HT-29 (cell line): Measurements from ENCODE around the gene TNRC6B. TPM values are rescaled to one million over a fixed set of nuclear protein-coding genes. Genes with fewer than 3 reads are reported as not detected.
A peak's percentile ranks its signal among the peaks of the same experiment; 100 is the strongest.
"Not testable (repeated sequence)": the region's sequence is repeated elsewhere in the genome, so short reads cannot be mapped to it uniquely, and the experiment has no call there.

Source experiments
- DNase-seq: peaks from one replicate; pipeline ENCODE4 v3.0.0-alpha.2; 2015; ENCODE audit warnings: low spot score
- total RNA-seq: library from RNA; depleted of rRNA; stranded (reverse); fragments of >200 nt; shearing (Covaris generic); gene quantifications from 2 replicates; pipeline ENCODE4 v1.2.3, GENCODE V29; 2014; rRNA removed

Gene TNRC6B, protein sequence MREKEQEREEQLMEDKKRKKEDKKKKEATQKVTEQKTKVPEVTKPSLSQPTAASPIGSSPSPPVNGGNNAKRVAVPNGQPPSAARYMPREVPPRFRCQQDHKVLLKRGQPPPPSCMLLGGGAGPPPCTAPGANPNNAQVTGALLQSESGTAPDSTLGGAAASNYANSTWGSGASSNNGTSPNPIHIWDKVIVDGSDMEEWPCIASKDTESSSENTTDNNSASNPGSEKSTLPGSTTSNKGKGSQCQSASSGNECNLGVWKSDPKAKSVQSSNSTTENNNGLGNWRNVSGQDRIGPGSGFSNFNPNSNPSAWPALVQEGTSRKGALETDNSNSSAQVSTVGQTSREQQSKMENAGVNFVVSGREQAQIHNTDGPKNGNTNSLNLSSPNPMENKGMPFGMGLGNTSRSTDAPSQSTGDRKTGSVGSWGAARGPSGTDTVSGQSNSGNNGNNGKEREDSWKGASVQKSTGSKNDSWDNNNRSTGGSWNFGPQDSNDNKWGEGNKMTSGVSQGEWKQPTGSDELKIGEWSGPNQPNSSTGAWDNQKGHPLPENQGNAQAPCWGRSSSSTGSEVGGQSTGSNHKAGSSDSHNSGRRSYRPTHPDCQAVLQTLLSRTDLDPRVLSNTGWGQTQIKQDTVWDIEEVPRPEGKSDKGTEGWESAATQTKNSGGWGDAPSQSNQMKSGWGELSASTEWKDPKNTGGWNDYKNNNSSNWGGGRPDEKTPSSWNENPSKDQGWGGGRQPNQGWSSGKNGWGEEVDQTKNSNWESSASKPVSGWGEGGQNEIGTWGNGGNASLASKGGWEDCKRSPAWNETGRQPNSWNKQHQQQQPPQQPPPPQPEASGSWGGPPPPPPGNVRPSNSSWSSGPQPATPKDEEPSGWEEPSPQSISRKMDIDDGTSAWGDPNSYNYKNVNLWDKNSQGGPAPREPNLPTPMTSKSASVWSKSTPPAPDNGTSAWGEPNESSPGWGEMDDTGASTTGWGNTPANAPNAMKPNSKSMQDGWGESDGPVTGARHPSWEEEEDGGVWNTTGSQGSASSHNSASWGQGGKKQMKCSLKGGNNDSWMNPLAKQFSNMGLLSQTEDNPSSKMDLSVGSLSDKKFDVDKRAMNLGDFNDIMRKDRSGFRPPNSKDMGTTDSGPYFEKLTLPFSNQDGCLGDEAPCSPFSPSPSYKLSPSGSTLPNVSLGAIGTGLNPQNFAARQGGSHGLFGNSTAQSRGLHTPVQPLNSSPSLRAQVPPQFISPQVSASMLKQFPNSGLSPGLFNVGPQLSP (N-terminal part only)
- 10.5 and 12.2 TPM in 2 replicates for total RNA-seq

DNA sequence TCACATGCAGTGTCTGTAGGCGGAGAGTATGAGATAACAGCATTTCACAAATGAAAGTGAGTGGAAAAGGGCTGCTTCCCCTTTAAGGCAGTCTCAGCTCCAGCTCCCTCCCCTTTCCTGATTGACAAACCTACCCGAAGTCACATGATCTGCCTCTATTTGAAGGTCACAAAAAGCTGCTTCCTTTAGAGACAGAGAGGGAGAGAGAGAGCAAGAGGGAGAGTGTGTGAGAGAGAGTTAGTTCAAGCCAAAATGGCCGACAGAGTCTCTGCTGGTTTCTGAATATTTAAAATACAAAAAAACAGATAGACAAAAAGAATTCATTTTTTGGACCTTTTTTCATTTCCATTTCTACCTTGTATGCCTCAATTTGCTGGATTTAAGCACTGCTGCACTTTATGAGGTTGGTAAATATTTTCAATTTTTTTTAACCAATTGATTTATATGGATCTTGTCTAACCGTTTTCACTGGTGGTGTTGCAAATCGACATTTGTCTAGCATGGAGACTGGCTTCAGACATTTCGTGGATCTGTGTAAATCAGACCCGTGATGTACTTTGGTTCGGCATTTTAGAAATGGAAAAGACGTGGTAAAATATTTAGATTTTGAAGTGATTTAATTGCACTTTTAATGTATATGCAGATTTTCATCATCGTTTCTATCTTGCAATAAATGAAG lies at the start of gene TNRC6B:
Gene TNRC6B, plus strand, starts transcription at position 188 of the 679 bp plus-strand sequence. Its CDS starts 211 bp downstream, at position 399.
- DNase-seq: peak; percentile 81

DNA sequence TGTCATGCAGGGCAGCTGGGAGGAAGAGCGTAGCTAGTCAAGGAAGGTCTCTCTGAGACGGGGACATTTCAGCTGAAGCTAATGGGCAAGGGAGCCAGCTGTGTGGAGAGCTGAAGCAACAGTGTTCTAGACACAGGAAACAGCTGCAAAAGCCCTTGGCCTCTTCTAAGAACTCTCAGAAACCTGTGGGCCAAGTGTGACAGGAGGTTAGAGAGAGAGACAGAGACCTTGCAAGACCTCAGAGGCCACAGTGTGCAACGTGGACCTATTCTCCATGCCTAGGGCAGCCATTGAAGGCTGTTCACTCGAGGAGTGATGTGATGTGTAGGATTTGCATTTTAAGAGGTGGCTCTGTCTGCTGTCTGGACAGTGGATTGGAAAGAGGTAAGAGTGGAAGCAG lies 48.7 kb upstream of the TNRC6B start:
- no peak for DNase-seq

DNA sequence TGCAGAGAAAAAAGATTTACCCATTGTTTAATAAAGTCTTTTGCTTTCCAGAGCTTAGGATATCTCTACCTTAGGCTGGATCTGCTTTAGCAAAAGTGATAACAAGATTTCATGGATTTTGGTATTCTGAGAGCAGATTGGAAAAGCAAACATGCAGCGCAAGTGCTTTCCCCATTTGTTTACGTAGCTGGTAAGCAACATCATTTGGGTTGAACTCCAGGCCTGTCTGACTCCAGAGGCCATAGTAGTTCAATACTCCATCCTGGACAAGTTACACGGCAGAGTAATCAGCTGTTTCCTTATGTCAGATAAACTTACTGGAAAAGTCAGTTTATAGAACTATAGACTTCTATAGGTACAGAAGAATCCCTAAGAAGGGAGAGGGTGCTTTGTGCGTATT lies 40.6 kb upstream of the TNRC6B start:
- no peak for DNase-seq

DNA sequence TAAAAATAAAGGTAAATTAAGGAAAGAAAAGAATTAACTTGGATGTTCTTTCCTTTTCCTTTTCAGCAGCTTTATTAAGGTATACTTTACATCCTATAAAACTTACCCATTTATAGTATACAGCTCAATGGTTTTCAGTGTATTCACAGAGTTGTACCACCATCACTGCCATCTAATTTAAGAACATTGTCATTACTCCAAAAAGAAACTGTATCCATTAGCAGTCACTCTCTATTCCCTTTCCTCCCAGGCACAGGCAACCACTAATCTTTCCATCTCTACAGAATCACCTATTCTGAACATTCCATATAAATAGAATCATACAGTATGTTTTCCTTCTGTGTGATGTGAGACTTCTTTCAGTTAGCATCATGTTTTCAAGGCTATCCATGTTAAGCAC lies 38.9 kb upstream of the TNRC6B start:
- no peak for DNase-seq

- DNase-seq: no peak
Measured at GRCh38 chr22:40147388-40148176, 30.1 kb upstream of the TNRC6B start.

DNA sequence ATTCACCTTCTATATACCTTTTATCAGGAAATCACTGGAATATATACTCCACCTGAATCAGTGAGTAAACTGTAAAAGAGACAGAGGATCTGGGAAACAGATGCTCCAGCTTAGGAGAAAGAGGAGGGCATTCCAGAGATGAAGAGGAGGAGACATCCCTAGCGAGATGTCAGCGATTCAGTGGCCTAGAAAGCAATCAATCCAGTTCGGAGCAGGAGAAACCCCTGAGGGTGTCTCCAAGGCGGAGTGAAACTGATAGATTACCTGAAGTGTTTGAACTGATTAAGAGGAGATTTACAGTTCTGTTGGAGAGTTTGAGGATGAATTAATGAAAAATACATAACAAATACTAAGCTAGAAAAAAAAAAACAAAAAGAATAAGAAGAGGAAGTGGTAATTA lies 24.5 kb upstream of the TNRC6B start:
- no peak for DNase-seq

- no peak for DNase-seq
Measured at GRCh38 chr22:40153705-40154104, 24.0 kb upstream of the TNRC6B start.

- peak; percentile 72 for DNase-seq
Measured at GRCh38 chr22:40156001-40156516, 21.7 kb upstream of the TNRC6B start.

- not testable (repeated sequence) for DNase-seq
Measured at GRCh38 chr22:40156682-40157081, 21.0 kb upstream of the TNRC6B start.

DNA sequence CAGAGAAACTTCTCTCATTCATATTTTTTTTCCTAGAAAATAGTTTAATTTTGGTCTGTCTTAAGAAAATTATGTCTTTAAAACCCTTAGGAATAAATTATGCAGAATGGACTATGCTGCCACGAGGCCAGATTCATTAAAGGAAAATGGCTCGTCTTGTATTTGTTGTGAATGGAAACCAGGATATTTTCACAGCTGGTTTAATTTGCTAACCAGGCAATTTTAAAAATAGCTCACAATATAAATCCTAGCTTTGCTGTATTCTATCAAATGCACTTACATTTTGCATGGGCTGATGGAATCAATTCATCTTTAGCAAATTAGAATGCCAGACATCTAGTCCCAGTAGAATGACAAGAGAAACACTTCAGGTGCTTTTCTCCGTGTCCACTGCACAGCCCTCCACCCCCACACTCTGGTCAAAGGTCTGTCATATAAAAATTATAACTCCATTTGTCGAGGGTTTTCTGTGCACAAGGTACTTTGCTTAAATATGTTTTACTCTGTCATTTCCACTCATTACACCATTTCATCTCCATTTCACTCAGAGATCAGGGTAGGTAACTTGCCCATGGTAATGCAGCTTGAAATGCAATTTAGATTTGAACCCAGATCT lies 20.3 kb upstream of the TNRC6B start:
- DNase-seq: no peak

DNA sequence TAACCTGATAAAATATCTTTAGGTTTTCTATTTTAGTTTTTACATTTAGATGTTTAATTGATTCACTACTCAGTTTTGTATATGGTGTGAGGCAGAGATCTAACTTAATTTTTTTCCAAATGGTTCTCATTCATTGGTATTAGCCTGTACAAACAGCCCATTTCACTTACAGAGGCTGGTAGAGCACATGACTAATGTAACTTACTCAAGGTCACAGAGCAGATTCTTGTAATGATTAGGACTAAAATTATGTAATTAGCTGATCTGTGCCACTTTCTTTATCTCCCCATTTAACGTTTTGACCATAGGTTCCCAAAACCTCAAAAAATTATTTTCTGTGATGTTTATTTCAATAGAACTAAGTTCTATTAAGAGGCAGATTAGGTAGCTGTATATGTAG lies 16.5 kb upstream of the TNRC6B start:
- DNase-seq: no peak

- not testable (repeated sequence) for DNase-seq
Measured at GRCh38 chr22:40165537-40165936, 12.2 kb upstream of the TNRC6B start.

- DNase-seq: no peak
Measured at GRCh38 chr22:40175611-40176244, 2.0 kb upstream of the TNRC6B start.

- DNase-seq: peak; percentile 42
Measured at GRCh38 chr22:40176921-40177737, 596 bp upstream of the TNRC6B start.

DNA sequence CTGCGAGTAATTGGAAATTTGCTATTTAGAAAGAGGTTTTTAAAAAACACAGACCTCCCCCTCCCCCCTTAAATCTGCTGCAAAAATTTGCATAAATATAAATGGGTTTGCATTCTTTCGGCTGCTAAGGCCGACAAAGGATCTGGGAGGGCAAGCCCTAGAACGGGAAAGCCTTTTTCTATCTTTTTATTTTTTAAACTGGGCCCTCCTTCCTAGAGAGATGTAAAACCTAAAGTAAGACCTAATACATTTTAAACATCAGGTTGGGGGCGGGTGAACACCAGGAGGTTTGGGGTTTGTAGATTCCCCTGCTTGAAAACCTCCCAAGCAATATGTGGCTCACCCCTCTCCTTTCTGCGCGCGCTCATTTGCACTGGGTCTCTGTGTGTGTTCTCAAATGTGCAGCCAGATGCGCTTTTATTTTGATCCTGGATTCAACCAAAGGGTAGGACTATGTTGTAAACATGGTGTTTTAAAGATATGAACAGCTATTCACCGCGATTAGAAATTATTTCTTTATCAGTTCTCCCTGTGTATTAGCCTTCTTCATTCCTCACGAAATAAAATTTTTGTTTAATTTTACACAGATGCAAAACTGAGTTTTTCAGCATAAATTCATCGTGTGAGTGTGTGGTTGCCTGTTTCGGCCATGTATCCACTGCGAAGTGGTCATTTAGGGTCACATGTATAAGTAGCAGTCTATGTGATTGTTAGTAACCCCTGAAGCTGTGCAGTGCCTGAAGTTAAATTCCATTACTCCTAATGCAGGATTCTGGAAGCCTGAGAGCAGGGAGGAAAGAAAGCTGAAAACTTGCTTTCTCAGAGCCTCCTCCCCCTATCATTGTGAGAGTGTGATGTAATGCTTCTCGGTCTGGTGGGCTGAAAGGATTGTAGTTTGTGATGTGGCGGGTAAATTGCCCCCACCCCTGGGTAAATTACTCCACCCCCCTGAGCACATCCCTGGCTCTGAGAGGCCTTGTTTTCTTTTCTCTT lies 988 bp downstream of the TNRC6B start:
- peak; percentile 25 for DNase-seq

GRCh38 chr22:40179526-40179925 lies 1.8 kb downstream of the TNRC6B start:
- DNase-seq: no peak

DNA sequence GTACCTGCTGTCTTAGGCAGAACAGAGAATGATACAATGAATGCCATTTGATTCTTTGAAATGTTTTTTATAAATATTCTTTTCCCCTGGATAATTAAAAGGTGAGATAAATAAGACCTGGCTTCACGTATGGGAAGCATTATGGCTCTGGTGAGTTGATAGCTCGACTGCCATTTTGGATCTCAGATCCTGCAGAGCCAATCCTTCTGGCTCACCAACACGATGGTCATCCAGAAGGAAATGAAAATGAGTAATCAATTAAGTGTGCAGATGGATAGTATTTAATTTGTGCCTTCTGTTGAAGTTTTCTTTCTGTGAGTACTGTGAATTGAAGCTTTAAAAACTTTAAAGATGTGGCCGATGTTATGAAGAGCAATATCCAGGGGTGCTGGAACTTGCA lies 2.7 kb downstream of the TNRC6B start:
- no peak for DNase-seq
